Endodermal cell (in vitro differentiated cells): ENCODE measurements around the gene OR52A5. TPM values are rescaled to one million over a fixed set of nuclear protein-coding genes. Genes with fewer than 3 reads are reported as not detected.

Experiments used
- DNase-seq: peaks from one replicate; pipeline ENCODE4 v3.0.0-alpha.2; 2017
- H3K27ac ChIP-seq: 2 replicates; pipeline ENCODE4 v1.5.1; 2013; ENCODE audit warnings: mild to moderate bottlenecking, low read depth, low read length, moderate library complexity
- H3K27me3 ChIP-seq: 2 replicates; pipeline ENCODE4 v1.6.1; 2013; ENCODE audit warnings: mild to moderate bottlenecking, low read length, moderate library complexity; ENCODE audit not compliant: insufficient read depth, control insufficient read depth, poor library complexity, severe bottlenecking
- H3K36me3 ChIP-seq: 2 replicates; pipeline ENCODE4 v1.7.0; 2013; ENCODE audit warnings: mild to moderate bottlenecking, low read length, moderate library complexity; ENCODE audit not compliant: control insufficient read depth, insufficient read depth
- H3K4me1 ChIP-seq: one replicate; pipeline ENCODE4 v1.7.0; 2013; ENCODE audit warnings: low read length; ENCODE audit not compliant: control insufficient read depth, insufficient read depth
- H3K4me3 ChIP-seq: 2 replicates; pipeline ENCODE4 v1.5.1; 2013; ENCODE audit warnings: mild to moderate bottlenecking, low read length, moderate library complexity
- H3K9ac ChIP-seq: 2 replicates; pipeline ENCODE4 v1.6.1; 2013; ENCODE audit warnings: mild to moderate bottlenecking, low read length, moderate library complexity; ENCODE audit not compliant: poor library complexity, severe bottlenecking; ENCODE audit errors: extremely low read depth
- H3K9me3 ChIP-seq: 2 replicates; pipeline ENCODE4 v1.6.1; 2013; ENCODE audit warnings: mild to moderate bottlenecking, low read length, moderate library complexity; ENCODE audit not compliant: control insufficient read depth
- H3K27ac Mint-ChIP-seq: 2 replicates; pipeline ENCODE4 v1.8.0; 2020; ENCODE audit warnings: mixed read lengths
- H3K27me3 Mint-ChIP-seq: 2 replicates; pipeline ENCODE4 v1.8.0; 2021; ENCODE audit warnings: mild to moderate bottlenecking, mixed read lengths; ENCODE audit not compliant: insufficient read depth
- H3K36me3 Mint-ChIP-seq: 2 replicates; pipeline ENCODE4 v1.8.0; 2020; ENCODE audit warnings: low read depth, mixed read lengths
- H3K4me1 Mint-ChIP-seq: 2 replicates; pipeline ENCODE4 v1.8.0; 2020; ENCODE audit warnings: mixed read lengths
- H3K4me3 Mint-ChIP-seq: 2 replicates; pipeline ENCODE4 v1.8.0; 2020; ENCODE audit warnings: mild to moderate bottlenecking, moderate library complexity, mixed read lengths
- H3K9me3 Mint-ChIP-seq: 2 replicates; pipeline ENCODE4 v1.8.0; 2020; ENCODE audit warnings: mild to moderate bottlenecking, mixed read lengths
- WGBS, 2 experiments: methylation state at CpG; one replicate each; pipeline versions ENCODE4 v1.1.5 to v1.1.7; 2013; ENCODE audit warnings: missing lambda C conversion rate in 2 of 2, mixed read lengths in 1 of 2; ENCODE audit not compliant: insufficient coverage in 1 of 2, insufficient read length in 1 of 2; 5-methylcytosine and 5-hydroxymethylcytosine counted together
- total RNA-seq, 2 donors: library from RNA; stranded (reverse); fragmentation: NEBNext Ultra II Directional in 1 of 2; extraction: Animal tissue kit (Norgen Biotek cat#: 25700) in 1 of 2; gene quantifications; 2 replicates in 1 of 2; 3 replicates in 1 of 2; pipeline ENCODE4 v1.2.1, GENCODE V29; 2021
- TF ChIP-seq, protein P1 (sequence below): fragments of 200-600 bp; sonication (generic); conservative IDR thresholded peaks from 2 replicates; pipeline ENCODE4 v1.5.0; 2021; ENCODE audit warnings: antibody characterized with exemption, mild to moderate bottlenecking

Gene OR52A5
- total RNA-seq, 2 donors from 2014 or later, result 0.13 to 0.15 TPM

- Mint-ChIP-seq H3K27ac (no peak overlapping the region), H3K4me3 (no peak overlapping the region), H3K36me3 (peaks cover 64% of the 10 kb centered on the region), H3K27me3 (peaks cover 1% of the 10 kb centered on the region), H3K9me3 (peaks cover 43% of the 10 kb centered on the region), H3K4me1 (peaks cover 32% of the 10 kb centered on the region)
- Histone ChIP-seq H3K4me1 (no peaks in the 10 kb centered on the region), H3K27ac (no peak overlapping the region), H3K27me3 (no peaks in the 10 kb centered on the region), H3K9me3 (peaks cover 9% of the 10 kb centered on the region), H3K36me3 (no peaks in the 10 kb centered on the region), H3K4me3 (no peak overlapping the region), H3K9ac (no peak overlapping the region)
- no peak for DNase-seq
- TF ChIP-seq, protein P1, sequence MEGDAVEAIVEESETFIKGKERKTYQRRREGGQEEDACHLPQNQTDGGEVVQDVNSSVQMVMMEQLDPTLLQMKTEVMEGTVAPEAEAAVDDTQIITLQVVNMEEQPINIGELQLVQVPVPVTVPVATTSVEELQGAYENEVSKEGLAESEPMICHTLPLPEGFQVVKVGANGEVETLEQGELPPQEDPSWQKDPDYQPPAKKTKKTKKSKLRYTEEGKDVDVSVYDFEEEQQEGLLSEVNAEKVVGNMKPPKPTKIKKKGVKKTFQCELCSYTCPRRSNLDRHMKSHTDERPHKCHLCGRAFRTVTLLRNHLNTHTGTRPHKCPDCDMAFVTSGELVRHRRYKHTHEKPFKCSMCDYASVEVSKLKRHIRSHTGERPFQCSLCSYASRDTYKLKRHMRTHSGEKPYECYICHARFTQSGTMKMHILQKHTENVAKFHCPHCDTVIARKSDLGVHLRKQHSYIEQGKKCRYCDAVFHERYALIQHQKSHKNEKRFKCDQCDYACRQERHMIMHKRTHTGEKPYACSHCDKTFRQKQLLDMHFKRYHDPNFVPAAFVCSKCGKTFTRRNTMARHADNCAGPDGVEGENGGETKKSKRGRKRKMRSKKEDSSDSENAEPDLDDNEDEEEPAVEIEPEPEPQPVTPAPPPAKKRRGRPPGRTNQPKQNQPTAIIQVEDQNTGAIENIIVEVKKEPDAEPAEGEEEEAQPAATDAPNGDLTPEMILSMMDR, result no peak
These were observed 21.6 kb upstream of the OR52A5 start for GRCh38 chr11:5159806-5160205.

- Mint-ChIP-seq H3K4me3 (no peak within 1 kb of the TSS), H3K36me3 (peaks cover 21% of the 10 kb centered on the region), H3K27ac (no peak within 1 kb of the TSS), H3K9me3 (peaks cover 21% of the 10 kb centered on the region), H3K4me1 (peaks cover 10% of the 10 kb centered on the region), H3K27me3 (peaks cover 1% of the 10 kb centered on the region)
- Histone ChIP-seq H3K9me3 (peaks cover 4% of the 10 kb centered on the region), H3K4me1 (peaks cover 7% of the 10 kb centered on the region), H3K27ac (no peak within 1 kb of the TSS), H3K9ac (no peak within 1 kb of the TSS), H3K27me3 (no peaks in the 10 kb centered on the region), H3K36me3 (no peaks in the 10 kb centered on the region), H3K4me3 (no peak within 1 kb of the TSS)
- 94 to 100% methylated on average over 2 to 3 of the region's 3 CpGs for WGBS, 2 experiments
- TF ChIP-seq, protein P1, result no peak
- DNase-seq, result no peak
These were observed 16.5 kb upstream of the OR52A5 start, which contains the start of gene OR52A1 for GRCh38 chr11:5154657-5155056. Gene OR52A1 (minus strand): TSS chr11:5154757. CDS start chr11:5152369, 2,388 bp downstream.

- H3K36me3 ChIP-seq, result no peaks in the 10 kb centered on the region
- H3K9me3 ChIP-seq, result no peaks in the 10 kb centered on the region
- no peak overlapping the region for H3K27ac ChIP-seq
- H3K4me3 ChIP-seq, result no peak overlapping the region
- peaks cover 15% of the 10 kb centered on the region for H3K9me3 Mint-ChIP-seq
- TF ChIP-seq, protein P1, result no peak
- no peak overlapping the region for H3K4me3 Mint-ChIP-seq
- 80 to 99% methylated on average over 1 to 3 of the region's 3 CpGs for WGBS, 2 experiments
- H3K4me1 ChIP-seq, result peaks cover 7% of the 10 kb centered on the region
- peaks cover 10% of the 10 kb centered on the region for H3K4me1 Mint-ChIP-seq
- H3K27me3 ChIP-seq, result no peaks in the 10 kb centered on the region
- H3K9ac ChIP-seq, result no peak overlapping the region
- H3K36me3 Mint-ChIP-seq, result peaks cover 15% of the 10 kb centered on the region
- no peak overlapping the region for H3K27ac Mint-ChIP-seq
- no peaks in the 10 kb centered on the region for H3K27me3 Mint-ChIP-seq
- no peak for DNase-seq
These were observed 15.6 kb upstream of the OR52A5 start for GRCh38 chr11:5153574-5154431.
